Ovary (tissue), 3 donors: ENCODE measurements around the gene IL36G.

Experiments
- POLR2A ChIP-seq: fragments of 450-650 bp; IDR thresholded peaks from one replicate; pipeline ENCODE4 v1.6.1; 2017; ENCODE audit warnings: antibody characterized with exemption, mild to moderate bottlenecking, moderate library complexity
- TF ChIP-seq, protein P1 (sequence below), 3 donors: fragments of 450-650 bp in 2 of 3; fragments of 200-600 bp in 1 of 3; IDR thresholded peaks; one replicate each; pipeline versions ENCODE4 v1.5.1 to v1.8.0; 2016 to 2022; ENCODE audit warnings: antibody characterized with exemption in 3 of 3, mild to moderate bottlenecking in 1 of 3
- donor health status: DM: no; HTN: no; CAD: no.

DNA sequence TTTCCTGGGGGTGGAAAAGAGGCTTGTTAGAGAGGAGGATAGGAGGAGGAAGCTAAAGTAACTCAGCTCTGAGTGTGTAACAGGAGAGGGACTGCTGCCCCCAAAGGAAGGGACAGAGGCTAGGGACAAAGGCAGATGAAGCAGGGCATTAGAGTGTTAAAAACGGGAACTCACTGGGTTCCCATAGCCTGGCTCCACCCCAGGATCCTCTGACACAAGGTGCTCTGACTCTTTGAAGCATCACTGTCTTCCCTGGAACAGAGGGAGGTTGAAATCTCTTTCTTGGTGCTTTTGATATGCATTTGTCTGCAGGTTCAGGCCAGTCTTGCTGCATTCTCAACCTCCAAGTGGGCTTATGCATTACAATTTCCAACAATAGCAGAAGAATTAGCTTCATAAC is 50.3 kb downstream of the IL36G start:
- no peak for TF ChIP-seq POLR2A
- TF ChIP-seq, protein P1, sequence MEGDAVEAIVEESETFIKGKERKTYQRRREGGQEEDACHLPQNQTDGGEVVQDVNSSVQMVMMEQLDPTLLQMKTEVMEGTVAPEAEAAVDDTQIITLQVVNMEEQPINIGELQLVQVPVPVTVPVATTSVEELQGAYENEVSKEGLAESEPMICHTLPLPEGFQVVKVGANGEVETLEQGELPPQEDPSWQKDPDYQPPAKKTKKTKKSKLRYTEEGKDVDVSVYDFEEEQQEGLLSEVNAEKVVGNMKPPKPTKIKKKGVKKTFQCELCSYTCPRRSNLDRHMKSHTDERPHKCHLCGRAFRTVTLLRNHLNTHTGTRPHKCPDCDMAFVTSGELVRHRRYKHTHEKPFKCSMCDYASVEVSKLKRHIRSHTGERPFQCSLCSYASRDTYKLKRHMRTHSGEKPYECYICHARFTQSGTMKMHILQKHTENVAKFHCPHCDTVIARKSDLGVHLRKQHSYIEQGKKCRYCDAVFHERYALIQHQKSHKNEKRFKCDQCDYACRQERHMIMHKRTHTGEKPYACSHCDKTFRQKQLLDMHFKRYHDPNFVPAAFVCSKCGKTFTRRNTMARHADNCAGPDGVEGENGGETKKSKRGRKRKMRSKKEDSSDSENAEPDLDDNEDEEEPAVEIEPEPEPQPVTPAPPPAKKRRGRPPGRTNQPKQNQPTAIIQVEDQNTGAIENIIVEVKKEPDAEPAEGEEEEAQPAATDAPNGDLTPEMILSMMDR (IDR thresholded peaks at IDR 0.05): no peak
